DOHH2 (cell line): Measurements from ENCODE around the gene TNNI2.
A peak's percentile ranks its signal among the peaks of the same experiment; 100 is the strongest.

Experiments used
- H3F3A ChIP-seq: fragments of 200-600 bp; sonication (generic), shearing (Covaris generic); 2 replicates; pipeline ENCODE4 v1.6.0; 2016; ENCODE audit warnings: antibody characterized with exemption, mild to moderate bottlenecking; ENCODE audit not compliant: control insufficient read depth, insufficient read depth
- H3K27ac ChIP-seq: fragments of 200-600 bp; sonication (generic); 2 replicates; pipeline ENCODE4 v1.5.1; 2014; ENCODE audit warnings: low read depth, mild to moderate bottlenecking, low read length, moderate library complexity
- H3K27me3 ChIP-seq: fragments of 200-600 bp; sonication (generic); 2 replicates; pipeline ENCODE4 v1.6.1; 2014; ENCODE audit warnings: mild to moderate bottlenecking, low read length, mixed read lengths; ENCODE audit not compliant: control insufficient read depth
- H3K36me3 ChIP-seq: fragments of 200-600 bp; sonication (generic); 2 replicates; pipeline ENCODE4 v1.6.1; 2014; ENCODE audit warnings: mild to moderate bottlenecking, low read length, moderate library complexity, mixed read lengths; ENCODE audit not compliant: control insufficient read depth
- H3K4me1 ChIP-seq: fragments of 200-600 bp; sonication (generic); 2 replicates; pipeline ENCODE4 v1.6.1; 2014; ENCODE audit warnings: mild to moderate bottlenecking, low read length, mixed read lengths; ENCODE audit not compliant: control insufficient read depth
- H3K4me2 ChIP-seq: fragments of 200-600 bp; sonication (generic); 2 replicates; pipeline ENCODE4 v1.6.0; 2014; ENCODE audit warnings: mild to moderate bottlenecking, low read length, moderate library complexity
- H3K4me3 ChIP-seq: fragments of 200-600 bp; sonication (generic); 2 replicates; pipeline ENCODE4 v1.5.1; 2014; ENCODE audit warnings: mild to moderate bottlenecking, low read length, mixed read lengths
- H3K79me2 ChIP-seq: fragments of 200-600 bp; sonication (generic); 2 replicates; pipeline ENCODE4 v1.6.1; 2014; ENCODE audit warnings: mild to moderate bottlenecking, low read length, mixed read lengths; ENCODE audit not compliant: control insufficient read depth
- H3K9me2 ChIP-seq: fragments of 200-600 bp; sonication (generic); replicated peaks from 2 replicates; pipeline ENCODE4 v1.6.1; 2014; ENCODE audit warnings: mild to moderate bottlenecking, low read length, mixed read lengths; ENCODE audit not compliant: control insufficient read depth
- H3K9me3 ChIP-seq: fragments of 200-600 bp; sonication (generic); 2 replicates; pipeline ENCODE4 v1.6.1; 2014; ENCODE audit warnings: antibody characterized with exemption, low read length, mixed read lengths; ENCODE audit not compliant: control insufficient read depth, insufficient read depth
- H4K20me1 ChIP-seq: fragments of 200-600 bp; sonication (generic); 2 replicates; pipeline ENCODE4 v1.6.0; 2014; ENCODE audit warnings: low read depth, mild to moderate bottlenecking, antibody characterized with exemption, low read length, moderate library complexity; ENCODE audit not compliant: control insufficient read depth, insufficient read depth
- CTCF ChIP-seq: fragments of 200-600 bp; sonication (generic); IDR thresholded peaks from one replicate; pipeline ENCODE4 v1.5.1; 2014; ENCODE audit warnings: antibody characterized with exemption, mild to moderate bottlenecking, low read depth, low read length; ENCODE audit not compliant: poor library complexity, severe bottlenecking
- EZH2phosphoT487 ChIP-seq: fragments of 200-600 bp; sonication (generic); IDR thresholded peaks from 2 replicates; pipeline ENCODE4 v1.6.1; 2017; ENCODE audit warnings: borderline replicate concordance, mild to moderate bottlenecking, antibody characterized with exemption, low read length, moderate library complexity, mixed read lengths

Gene TNNI2

GRCh38 chr11:1851468-1852180, 12.8 kb downstream of the TNNI2 start:
- Histone ChIP-seq H3K4me1 (peaks cover 55% of the 10 kb centered on the region), H3F3A (peaks cover 2% of the 10 kb centered on the region; the same call in 1 of the 2 replicates), H3K9me3 (no peaks in the 10 kb centered on the region), H3K4me2 (peak overlapping the region; percentile 94), H3K27me3 (no peaks in the 10 kb centered on the region), H3K4me3 (peak overlapping the region; percentile 79), H3K27ac (peak overlapping the region; percentile 96), H4K20me1 (peaks cover 15% of the 10 kb centered on the region), H3K9me2 (no peaks in the 10 kb centered on the region), H3K79me2 (peaks cover 48% of the 10 kb centered on the region), H3K36me3 (peaks cover 31% of the 10 kb centered on the region)
- no peak for TF ChIP-seq EZH2phosphoT487
- no peak for TF ChIP-seq CTCF

- Histone ChIP-seq H3K4me1 (peaks cover 55% of the 10 kb centered on the region), H3K27me3 (no peaks in the 10 kb centered on the region), H3K36me3 (peaks cover 37% of the 10 kb centered on the region), H3F3A (peaks cover 2% of the 10 kb centered on the region; the same call in 1 of the 2 replicates), H3K4me3 (peak overlapping the region; percentile 79), H4K20me1 (peaks cover 15% of the 10 kb centered on the region), H3K9me2 (no peaks in the 10 kb centered on the region), H3K79me2 (peaks cover 55% of the 10 kb centered on the region), H3K27ac (peak overlapping the region; percentile 96), H3K9me3 (no peaks in the 10 kb centered on the region), H3K4me2 (peak overlapping the region; percentile 94)
- TF ChIP-seq EZH2phosphoT487 (no peak), CTCF (no peak)
Observed at GRCh38 chr11:1852271-1852876, 13.6 kb downstream of the TNNI2 start.

- no peak for TF ChIP-seq CTCF
- no peak for TF ChIP-seq EZH2phosphoT487
- Histone ChIP-seq H3K9me3 (no peaks in the 10 kb centered on the region), H3K36me3 (peaks cover 38% of the 10 kb centered on the region), H3K4me3 (peak within 1 kb of the TSS; percentile 79), H4K20me1 (peaks cover 15% of the 10 kb centered on the region), H3K4me2 (peak within 1 kb of the TSS; percentile 94), H3K79me2 (peaks cover 60% of the 10 kb centered on the region), H3K27ac (peak within 1 kb of the TSS; percentile 96), H3K27me3 (no peaks in the 10 kb centered on the region), H3K4me1 (peaks cover 55% of the 10 kb centered on the region), H3K9me2 (no peaks in the 10 kb centered on the region), H3F3A (peaks cover 2% of the 10 kb centered on the region; the same call in 1 of the 2 replicates)
Observed at GRCh38 chr11:1852877-1853276, 14.1 kb downstream of the TNNI2 start, which contains the start of gene LSP1. LSP1 (plus strand) TSS chr11:1853084; CDS start chr11:1853145, 61 bp downstream.
